Jurkat, Clone E6-1 (cell line): ENCODE measurements around the gene STK32A.

ENCODE experiments used
- DNase-seq: peaks from one replicate; pipeline ENCODE4 v3.0.0-alpha.2; 2011; ENCODE audit warnings: low read depth, low spot score
- H3K4me3 ChIP-seq: 2 replicates; pipeline ENCODE4 v1.5.1; 2011; ENCODE audit warnings: mild to moderate bottlenecking, low read length, control low read depth, moderate library complexity

STK32A gene

GRCh38 chr5:147245381-147246165 is 10.7 kb downstream of the STK32A start:
- DNase-seq = no peak
- H3K4me3 ChIP-seq = no peak overlapping the region

GRCh38 chr5:147248561-147248960 is 13.7 kb downstream of the STK32A start:
- no peak for DNase-seq
- H3K4me3 ChIP-seq = no peak overlapping the region

- no peak for DNase-seq
- no peak overlapping the region for H3K4me3 ChIP-seq
Measured at GRCh38 chr5:147259837-147260236, 25.0 kb downstream of the STK32A start.

- DNase-seq = no peak
- no peak overlapping the region for H3K4me3 ChIP-seq
Measured at GRCh38 chr5:147267082-147267832, 32.4 kb downstream of the STK32A start.

GRCh38 chr5:147276497-147276896 is 41.7 kb downstream of the STK32A start:
- DNase-seq = no peak

GRCh38 chr5:147286296-147286695 is 51.5 kb downstream of the STK32A start:
- no peak overlapping the region for H3K4me3 ChIP-seq
- no peak for DNase-seq

More at GRCh38 chr5:147276497-147276896, 41.7 kb downstream of the STK32A start:
- H3K4me3 ChIP-seq = no peak overlapping the region

GRCh38 chr5:147287110-147287509 is 52.3 kb downstream of the STK32A start:
- no peak for DNase-seq
- no peak overlapping the region for H3K4me3 ChIP-seq

- H3K4me3 ChIP-seq = no peak overlapping the region
- DNase-seq = no peak
Measured at GRCh38 chr5:147290261-147290660, 55.4 kb downstream of the STK32A start.

- H3K4me3 ChIP-seq = no peak overlapping the region
- no peak for DNase-seq
Measured at GRCh38 chr5:147303251-147303650, 68.4 kb downstream of the STK32A start.

GRCh38 chr5:147303976-147304375 is 69.2 kb downstream of the STK32A start:
- no peak for DNase-seq
- H3K4me3 ChIP-seq = no peak overlapping the region

- no peak overlapping the region for H3K4me3 ChIP-seq
- no peak for DNase-seq
Measured at GRCh38 chr5:147305147-147305546, 70.3 kb downstream of the STK32A start.

GRCh38 chr5:147306351-147306750 is 71.5 kb downstream of the STK32A start:
- no peak overlapping the region for H3K4me3 ChIP-seq
- DNase-seq = no peak

GRCh38 chr5:147307170-147307569 is 72.3 kb downstream of the STK32A start:
- DNase-seq = no peak
- no peak overlapping the region for H3K4me3 ChIP-seq

- DNase-seq = no peak
- H3K4me3 ChIP-seq = no peak overlapping the region
Measured at GRCh38 chr5:147309621-147310020, 74.8 kb downstream of the STK32A start.

GRCh38 chr5:147310059-147310704 is 75.4 kb downstream of the STK32A start:
- DNase-seq = no peak
- no peak overlapping the region for H3K4me3 ChIP-seq

- DNase-seq = no peak
- no peak overlapping the region for H3K4me3 ChIP-seq
Measured at GRCh38 chr5:147317978-147318684, 83.3 kb downstream of the STK32A start.

GRCh38 chr5:147321569-147321968 is 86.7 kb downstream of the STK32A start:
- no peak overlapping the region for H3K4me3 ChIP-seq
- no peak for DNase-seq

GRCh38 chr5:147327421-147327820 is 92.6 kb downstream of the STK32A start:
- H3K4me3 ChIP-seq = no peak overlapping the region
- DNase-seq = no peak

GRCh38 chr5:147327905-147328304 is 93.1 kb downstream of the STK32A start:
- H3K4me3 ChIP-seq = no peak overlapping the region
- DNase-seq = no peak
